HG02981 (cell line): ENCODE results near the gene TUBB8B.
"Not testable (repeated sequence)": the region's sequence is repeated elsewhere in the genome, so short reads cannot be mapped to it uniquely, and the experiment has no call there.

ENCODE experiments used
- ATAC-seq: cut with Tn5 transposase; IDR thresholded peaks from one replicate; pipeline ENCODE4 v1.9.1; 2021; ENCODE audit warnings: mild to moderate bottlenecking, moderate library complexity; ENCODE audit not compliant: unreplicated experiment

The TUBB8B gene

GRCh38 chr18:49176-49665, at the start of gene TUBB8B:
Gene TUBB8B, minus strand, starts transcription at chr18:49615. Its CDS starts 58 bp downstream, at chr18:49557.
- ATAC-seq = not testable (repeated sequence)

- peak; percentile 88 for ATAC-seq
Measured at GRCh38 chr18:97252-97914, 48.0 kb upstream of the TUBB8B start.

DNA sequence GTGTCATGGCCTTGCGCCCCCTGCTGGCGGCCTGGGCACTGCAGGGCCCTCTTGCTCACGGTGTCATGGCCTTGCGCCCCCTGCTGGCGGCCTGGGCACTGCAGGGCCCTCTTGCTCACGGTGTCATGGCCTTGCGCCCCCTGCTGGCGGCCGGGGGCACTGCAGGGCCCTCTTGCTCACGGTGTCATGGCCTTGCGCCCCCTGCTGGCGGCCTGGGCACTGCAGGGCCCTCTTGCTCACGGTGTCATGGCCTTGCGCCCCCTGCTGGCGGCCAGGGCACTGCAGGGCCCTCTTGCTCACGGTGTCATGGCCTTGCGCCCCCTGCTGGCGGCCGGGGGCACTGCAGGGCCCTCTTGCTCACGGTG, 47.3 kb upstream of the TUBB8B start:
- ATAC-seq = not testable (repeated sequence)

DNA sequence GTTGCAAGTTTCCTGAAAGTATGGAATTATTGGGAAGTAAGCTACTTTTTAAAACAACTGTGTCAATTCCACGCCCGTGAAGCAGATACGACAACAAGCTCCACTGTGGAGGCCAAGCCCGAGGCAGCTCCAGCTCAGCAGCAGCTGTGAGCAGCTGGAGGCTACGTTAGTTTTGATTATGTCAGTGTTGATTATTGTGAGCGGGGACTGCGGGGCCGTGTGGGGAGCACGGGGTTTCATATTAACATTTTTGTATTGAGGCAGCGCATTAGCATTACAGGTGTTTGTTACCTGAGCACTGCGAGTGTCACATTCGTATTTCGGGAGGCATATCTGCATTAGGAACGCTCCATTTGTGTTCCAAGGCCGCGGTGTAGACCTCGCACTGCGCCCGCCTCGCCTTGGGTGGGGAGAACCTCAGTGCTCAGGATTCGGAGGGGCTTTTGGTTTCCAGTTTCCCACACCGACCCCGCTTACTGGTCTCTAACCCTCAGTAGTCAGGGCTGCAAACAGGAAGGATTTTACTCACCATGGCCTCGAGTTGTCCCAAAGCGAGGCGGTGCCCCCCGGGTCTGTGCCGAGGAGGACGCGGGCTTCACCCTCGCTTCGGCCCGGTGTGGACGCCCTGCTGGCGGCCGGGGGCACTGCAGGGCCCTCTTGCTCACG, 46.8 kb upstream of the TUBB8B start:
- not testable (repeated sequence) for ATAC-seq

- ATAC-seq = not testable (repeated sequence)
Measured at GRCh38 chr18:95580-95979, 46.2 kb upstream of the TUBB8B start.

GRCh38 chr18:93897-94408, 44.5 kb upstream of the TUBB8B start:
- ATAC-seq = not testable (repeated sequence)

DNA sequence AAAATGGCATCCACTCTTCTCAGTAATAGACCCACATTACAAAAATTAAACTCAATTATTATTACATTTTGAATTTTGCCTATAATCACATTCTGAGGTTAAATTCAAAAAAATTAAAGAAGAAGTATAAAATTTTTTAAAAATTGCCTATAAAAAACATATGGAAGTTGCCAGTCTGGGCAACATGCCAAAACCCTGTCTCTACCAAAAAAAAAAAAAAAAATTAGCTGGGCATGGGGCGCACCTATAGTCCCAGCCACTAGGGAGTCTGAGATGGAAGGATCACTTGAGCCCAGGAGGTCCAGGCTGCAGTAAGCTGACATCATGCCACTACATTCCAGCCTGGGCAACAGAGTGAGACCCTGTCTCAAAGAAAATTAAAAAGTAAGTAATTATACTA, 42.1 kb upstream of the TUBB8B start:
- ATAC-seq = not testable (repeated sequence)

- ATAC-seq = not testable (repeated sequence)
Measured at GRCh38 chr18:90396-91193, 41.2 kb upstream of the TUBB8B start.

DNA sequence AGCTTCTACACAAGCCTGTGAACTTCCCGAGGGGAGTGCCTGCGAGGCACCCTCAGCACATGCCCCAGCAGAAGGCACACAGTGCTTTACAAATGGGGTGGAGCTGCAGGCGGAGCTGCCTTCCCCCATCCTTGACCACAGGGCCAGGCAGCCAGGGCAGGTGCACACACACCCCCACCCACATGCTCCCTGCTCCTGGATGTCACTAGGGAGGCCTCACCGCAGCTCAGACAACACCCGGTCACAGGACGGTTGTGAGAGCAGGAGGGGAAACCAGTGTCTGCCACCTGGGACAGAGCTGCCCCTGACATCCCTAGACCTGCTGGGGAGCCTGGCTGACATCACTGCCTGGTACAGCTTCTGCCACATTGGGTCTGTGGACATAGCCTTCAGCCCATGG, 39.7 kb upstream of the TUBB8B start:
- not testable (repeated sequence) for ATAC-seq

DNA sequence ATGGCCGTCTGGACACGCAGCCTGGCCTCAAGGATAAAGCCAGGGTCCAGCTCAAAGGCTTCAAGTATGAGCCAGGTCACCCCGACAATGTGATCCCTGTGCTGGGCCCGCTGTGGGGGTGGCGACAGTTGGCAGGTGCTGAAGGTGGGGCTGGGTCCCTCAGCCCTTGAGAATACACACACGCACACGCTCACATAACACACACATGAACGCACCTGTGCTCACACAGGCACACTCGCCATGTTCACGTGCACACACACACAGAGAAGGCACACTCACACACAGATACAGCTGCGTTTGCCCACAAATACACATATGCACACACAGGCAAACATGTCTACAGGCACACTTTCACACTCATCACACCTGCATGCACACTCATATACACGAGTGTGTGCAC, 35.4 kb upstream of the TUBB8B start:
- not testable (repeated sequence) for ATAC-seq

DNA sequence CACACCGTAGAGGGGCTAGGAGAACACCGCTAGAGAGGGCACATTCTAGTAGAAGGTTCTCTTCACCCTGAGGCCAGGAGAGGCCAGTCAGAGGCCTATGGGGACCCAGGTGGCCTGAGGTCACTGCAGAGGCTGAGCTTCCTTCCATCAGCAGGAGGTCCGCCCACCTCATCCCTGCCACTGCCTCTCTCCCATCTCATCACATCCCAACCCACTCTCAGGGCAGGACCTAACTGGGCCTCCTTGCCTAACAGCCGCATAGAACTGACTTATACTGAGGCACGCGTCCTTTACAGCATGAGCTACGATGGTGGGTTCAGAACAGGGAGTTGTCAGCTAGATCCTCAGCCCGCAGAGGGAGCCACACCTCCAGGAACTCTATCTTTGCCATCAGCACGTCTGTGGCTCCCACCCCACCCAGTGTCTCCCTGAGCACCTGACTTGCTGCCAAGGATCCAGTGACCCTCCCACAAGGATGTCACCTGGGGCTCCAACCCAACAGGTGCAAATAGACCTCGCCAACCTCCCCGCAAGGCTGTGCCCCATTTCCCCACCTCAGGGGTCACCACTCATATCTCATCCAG, 33.3 kb upstream of the TUBB8B start:
- ATAC-seq = not testable (repeated sequence)

- not testable (repeated sequence) for ATAC-seq
Measured at GRCh38 chr18:80881-81280, 31.5 kb upstream of the TUBB8B start.

GRCh38 chr18:80202-80601, 30.8 kb upstream of the TUBB8B start:
- ATAC-seq = not testable (repeated sequence)

- not testable (repeated sequence) for ATAC-seq
Measured at GRCh38 chr18:75525-76160, 26.2 kb upstream of the TUBB8B start.

- ATAC-seq = not testable (repeated sequence)
Measured at GRCh38 chr18:73181-73777, 23.9 kb upstream of the TUBB8B start.

DNA sequence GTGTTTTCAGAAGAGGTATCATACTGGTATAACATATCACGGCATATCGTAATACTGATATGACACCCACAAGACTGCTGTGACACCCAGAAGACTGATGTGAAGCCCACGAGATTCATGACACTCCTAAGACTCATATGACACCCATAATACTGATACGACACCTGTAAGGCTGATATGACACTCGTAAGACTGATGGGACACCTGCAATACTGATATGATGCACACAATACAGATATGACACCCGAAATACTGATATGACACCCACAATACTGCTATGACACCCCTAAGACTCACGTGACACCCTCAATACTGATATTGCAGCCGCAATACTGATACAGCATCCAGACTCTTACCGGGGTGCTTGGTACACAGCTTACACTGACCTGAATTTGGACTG, 18.3 kb upstream of the TUBB8B start:
- ATAC-seq = not testable (repeated sequence)

GRCh38 chr18:64279-64678, 14.9 kb upstream of the TUBB8B start:
- not testable (repeated sequence) for ATAC-seq

DNA sequence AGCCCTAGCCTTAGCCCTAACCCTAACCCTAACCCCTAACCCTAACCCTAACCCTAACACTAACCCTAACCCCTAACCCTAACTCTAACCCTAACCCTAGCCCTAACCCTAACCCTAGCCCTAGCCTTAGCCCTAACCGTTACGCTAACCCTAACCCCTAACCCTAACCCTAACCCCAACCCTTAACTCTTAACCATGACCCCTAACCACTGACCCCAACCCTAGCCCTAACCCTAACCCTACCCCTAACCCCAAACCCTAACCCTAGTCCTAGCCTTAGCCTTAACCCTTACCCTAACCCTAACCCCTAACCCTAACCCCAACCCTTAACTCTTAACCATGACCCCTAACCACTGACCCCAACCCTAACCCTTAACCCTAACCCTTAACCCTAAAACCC, 14.2 kb upstream of the TUBB8B start:
- not testable (repeated sequence) for ATAC-seq

- ATAC-seq = not testable (repeated sequence)
Measured at GRCh38 chr18:54388-54787, 5.0 kb upstream of the TUBB8B start.

DNA sequence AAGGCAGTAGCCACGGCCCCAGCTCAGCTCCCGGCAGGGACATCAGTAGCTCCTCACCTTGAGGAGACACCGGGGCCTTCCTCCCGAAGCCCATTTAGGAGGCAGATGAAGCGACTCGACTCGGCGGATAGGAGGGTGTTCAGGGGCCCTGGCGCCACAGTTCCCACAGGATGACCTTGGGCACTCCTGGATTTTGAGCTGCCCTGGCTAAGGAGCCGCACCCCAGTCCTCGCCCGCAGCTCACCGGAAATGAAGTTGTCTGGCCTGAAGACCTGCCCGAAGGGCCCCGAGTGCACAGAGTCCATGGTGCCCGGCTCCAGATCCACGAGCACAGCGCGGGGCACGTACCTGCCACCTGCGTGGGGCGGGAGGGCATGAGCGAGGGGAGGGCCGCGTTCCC, 719 bp downstream of the TUBB8B start:
- ATAC-seq = not testable (repeated sequence)
